Fibroblast of gingiva (primary cell): ENCODE results near the gene SLC15A3.

Experiments used
- DNase-seq: peaks from one replicate; pipeline ENCODE4 v3.0.0-alpha.2; 2011; ENCODE audit warnings: low read depth

SLC15A3 gene

DNA sequence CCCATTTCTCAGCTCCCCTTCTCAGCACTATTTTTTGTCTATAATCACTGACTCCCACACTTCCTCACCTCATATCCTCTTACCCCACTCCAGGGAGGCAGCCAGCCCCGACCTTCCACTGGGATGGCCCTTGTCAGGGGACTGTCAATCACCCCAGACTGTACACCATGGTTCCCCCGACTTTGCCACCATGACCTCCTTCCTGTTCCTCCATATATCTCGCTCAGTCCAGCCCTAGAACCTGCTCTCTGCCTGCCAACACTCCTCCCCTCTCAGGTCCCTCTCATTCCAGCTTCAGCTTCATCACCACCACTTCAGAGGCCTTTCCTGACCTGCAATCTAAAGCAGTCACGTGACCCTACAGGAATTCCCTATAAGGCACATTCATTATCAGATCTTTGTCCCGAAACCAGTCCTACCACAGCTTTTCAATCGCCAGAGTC, 62.1 kb downstream of the SLC15A3 start:
- no peak for DNase-seq

DNA sequence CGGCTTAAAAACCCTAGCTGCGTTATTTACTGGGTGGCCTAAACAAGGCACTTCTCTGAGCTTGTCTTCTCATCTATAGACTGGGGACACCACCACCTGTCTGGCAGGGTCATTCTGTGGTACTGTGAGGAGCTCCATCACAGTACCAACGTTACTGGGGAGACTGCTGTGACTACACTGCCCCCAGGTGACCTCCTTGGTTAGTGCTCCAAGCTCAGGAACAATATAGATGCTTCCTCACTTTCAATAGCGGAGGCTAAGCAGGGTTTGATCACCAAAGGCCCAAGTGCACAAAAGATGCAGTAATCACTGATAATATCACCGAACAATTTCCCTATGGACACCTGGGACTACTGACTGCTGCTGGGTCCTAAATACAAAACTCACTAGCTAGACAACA, 64.4 kb downstream of the SLC15A3 start:
- peak; percentile 24 for DNase-seq
